Tibial nerve (tissue), 4 donors: ENCODE results near the gene MIEN1. TPM values are rescaled to one million over a fixed set of nuclear protein-coding genes. Genes with fewer than 3 reads are reported as not detected.
A peak's percentile ranks its signal among the peaks of the same experiment; 100 is the strongest.
"Not testable (repeated sequence)": the region's sequence is repeated elsewhere in the genome, so short reads cannot be mapped to it uniquely, and the experiment has no call there.

ENCODE experiments used
- DNase-seq, 2 donors: peaks; one replicate each; pipeline ENCODE4 v3.0.0-alpha.2; 2019; ENCODE audit warnings: low spot score in 2 of 2
- H3K27ac ChIP-seq, 4 donors: fragments of 200-600 bp; sonication (generic) in 3 of 4; one replicate each; pipeline ENCODE4 v1.5.1; 2017 to 2019; ENCODE audit warnings: mild to moderate bottlenecking in 1 of 4
- H3K27me3 ChIP-seq, 2 donors: fragments of 200-600 bp; sonication (generic) in 1 of 2; one replicate each; pipeline versions ENCODE4 v1.5.1 to v1.6.0; 2017 to 2019
- H3K36me3 ChIP-seq, 3 donors: fragments of 200-600 bp; sonication (generic); one replicate each; pipeline ENCODE4 v1.5.1; 2018 to 2019
- H3K4me1 ChIP-seq, 4 donors: fragments of 200-600 bp; sonication (generic) in 3 of 4; one replicate each; pipeline ENCODE4 v1.5.1; 2017 to 2019
- H3K4me3 ChIP-seq, 4 donors: fragments of 200-600 bp; sonication (generic) in 3 of 4; one replicate each; pipeline ENCODE4 v1.5.1; 2017 to 2019; ENCODE audit warnings: mild to moderate bottlenecking in 1 of 4, moderate library complexity in 1 of 4
- H3K9me3 ChIP-seq, 4 donors: fragments of 200-600 bp; sonication (generic) in 3 of 4; one replicate each; pipeline ENCODE4 v1.5.1; 2017 to 2019
- CTCF ChIP-seq, 5 experiments: fragments of 200-600 bp in 3 of 5; fragments of 450-650 bp in 2 of 5; sonication (generic) in 3 of 5; IDR thresholded peaks; one replicate each; pipeline ENCODE4 v1.5.1; 2016 to 2019; ENCODE audit warnings: antibody characterized with exemption in 5 of 5, mild to moderate bottlenecking in 3 of 5, moderate library complexity in 2 of 5
- EP300 ChIP-seq, 2 donors: sonication (generic); formaldehyde crosslinking; IDR thresholded peaks; one replicate each; pipeline ENCODE4 v1.6.1; 2017; ENCODE audit warnings: antibody characterized with exemption in 2 of 2, mild to moderate bottlenecking in 1 of 2
- POLR2A ChIP-seq, 2 donors: fragments of 450-650 bp; IDR thresholded peaks; one replicate each; pipeline ENCODE4 v1.6.1; 2017; ENCODE audit warnings: antibody characterized with exemption in 2 of 2, mild to moderate bottlenecking in 2 of 2, moderate library complexity in 2 of 2
- WGBS, 2 donors: methylation state at CpG; one replicate each; pipeline ENCODE4 v1.1.5; 2018; 5-methylcytosine and 5-hydroxymethylcytosine counted together
- total RNA-seq, 4 donors: library from RNA; depleted of rRNA; stranded (reverse); fragments of >200 nt; gene quantifications; one replicate each; pipeline ENCODE4 v1.1.0, GENCODE V29; 2016

Gene MIEN1
- total RNA-seq, 4 donors from 2014 or later = 29.8 to 65.3 (median 43.5) TPM

GRCh38 chr17:39735882-39736281 is 5.5 kb upstream of the MIEN1 start:
- Histone ChIP-seq H3K27ac (no peak overlapping the region), H3K27me3 (peaks cover 0 to 45% of the 10 kb centered on the region in 2 donors), H3K36me3 (no peaks in the 10 kb centered on the region), H3K9me3 (no peaks in the 10 kb centered on the region), H3K4me3 (no peak overlapping the region), H3K4me1 (peaks cover 0 to 31% (median 15%) of the 10 kb centered on the region in 4 donors)
- no peak for TF ChIP-seq EP300 (IDR thresholded peaks at IDR 0.05)
- no peak for TF ChIP-seq POLR2A (IDR thresholded peaks at IDR 0.05)
- no peak for TF ChIP-seq CTCF (IDR thresholded peaks at IDR 0.05)
- no peak for DNase-seq
- WGBS, 2 donors = 60 to 65% methylated on average over 2 of the region's 2 CpGs

- H3K4me1 ChIP-seq = peaks cover 0 to 24% (median 8%) of the 10 kb centered on the region in 4 donors
- H3K9me3 ChIP-seq = no peaks in the 10 kb centered on the region
- DNase-seq = no peak
- no peak overlapping the region for H3K27ac ChIP-seq
- 92 to 93% methylated on average over 3 of the region's 3 CpGs for WGBS, 2 donors
- no peak overlapping the region for H3K4me3 ChIP-seq
- TF ChIP-seq EP300 (IDR thresholded peaks at IDR 0.05) (no peak), POLR2A (IDR thresholded peaks at IDR 0.05) (no peak), CTCF (IDR thresholded peaks at IDR 0.05) (no peak)
- H3K36me3 ChIP-seq = peaks cover 0 to 18% (median 0%) of the 10 kb centered on the region in 3 donors
- H3K27me3 ChIP-seq = peaks cover 0 to 12% of the 10 kb centered on the region in 2 donors
Measured at GRCh38 chr17:39732586-39732985, 2.3 kb upstream of the MIEN1 start.

- peaks cover 0 to 24% (median 8%) of the 10 kb centered on the region in 4 donors for H3K4me1 ChIP-seq
- TF ChIP-seq POLR2A (IDR thresholded peaks at IDR 0.05) (no peak), CTCF (IDR thresholded peaks at IDR 0.05) (no peak), EP300 (IDR thresholded peaks at IDR 0.05) (no peak)
- no peaks in the 10 kb centered on the region for H3K9me3 ChIP-seq
- no peak for DNase-seq
- peak overlapping the region; percentile 68 to 95 (median 89) for H3K27ac ChIP-seq
- H3K36me3 ChIP-seq = peaks cover 0 to 50% (median 0%) of the 10 kb centered on the region in 3 donors
- H3K4me3 ChIP-seq = peak overlapping the region; percentile 86 to 95 (median 90)
- WGBS, 2 donors = 61 to 62% methylated on average over 6 of the region's 6 CpGs
- no peaks in the 10 kb centered on the region for H3K27me3 ChIP-seq
Measured at GRCh38 chr17:39729280-39729851, 966 bp downstream of the MIEN1 start.

GRCh38 chr17:39727556-39727955 is 2.8 kb downstream of the MIEN1 start:
- no peak overlapping the region for H3K27ac ChIP-seq
- 59 to 61% methylated on average over 10 of the region's 10 CpGs for WGBS, 2 donors
- peaks cover 0 to 24% (median 8%) of the 10 kb centered on the region in 4 donors for H3K4me1 ChIP-seq
- H3K4me3 ChIP-seq = no peak overlapping the region
- TF ChIP-seq CTCF (IDR thresholded peaks at IDR 0.05) (no peak), EP300 (IDR thresholded peaks at IDR 0.05) (no peak), POLR2A (IDR thresholded peaks at IDR 0.05) (no peak)
- H3K9me3 ChIP-seq = no peaks in the 10 kb centered on the region
- peaks cover 0 to 66% (median 0%) of the 10 kb centered on the region in 3 donors for H3K36me3 ChIP-seq
- H3K27me3 ChIP-seq = no peaks in the 10 kb centered on the region
- DNase-seq = no peak

- TF ChIP-seq EP300 (IDR thresholded peaks at IDR 0.05) (no peak), POLR2A (IDR thresholded peaks at IDR 0.05) (no peak), CTCF (IDR thresholded peaks at IDR 0.05) (no peak)
- peaks cover 0 to 24% (median 8%) of the 10 kb centered on the region in 4 donors for H3K4me1 ChIP-seq
- no peaks in the 10 kb centered on the region for H3K27me3 ChIP-seq
- H3K36me3 ChIP-seq = peaks cover 0 to 76% (median 0%) of the 10 kb centered on the region in 3 donors
- DNase-seq = no peak
- 80 to 83% methylated on average over 7 to 8 of the region's 9 CpGs for WGBS, 2 donors
- no peak overlapping the region for H3K4me3 ChIP-seq
- no peak overlapping the region for H3K27ac ChIP-seq
- no peaks in the 10 kb centered on the region for H3K9me3 ChIP-seq
Measured at GRCh38 chr17:39726617-39727016, 3.7 kb downstream of the MIEN1 start.

- not testable (repeated sequence) for H3K9me3 ChIP-seq, H3K4me3 ChIP-seq, H3K27me3 ChIP-seq, H3K27ac ChIP-seq, DNase-seq
- H3K4me1 ChIP-seq = peaks cover 0 to 24% (median 8%) of the 10 kb centered on the region in 4 donors
- WGBS, 2 donors = 86 to 100% methylated on average over 1 of the region's 1 CpG
- peaks cover 0 to 83% (median 0%) of the 10 kb centered on the region in 3 donors for H3K36me3 ChIP-seq
Measured at GRCh38 chr17:39725923-39726322, 4.4 kb downstream of the MIEN1 start.
